CD1c-positive myeloid dendritic cell (primary cell): ENCODE data around the gene BTBD9.
"Not testable (repeated sequence)": the region's sequence is repeated elsewhere in the genome, so short reads cannot be mapped to it uniquely, and the experiment has no call there.

Experiments used
- DNase-seq: peaks from one replicate; pipeline ENCODE4 v3.0.0-alpha.2; 2016; ENCODE audit errors: extremely low spot score

The BTBD9 gene

DNA sequence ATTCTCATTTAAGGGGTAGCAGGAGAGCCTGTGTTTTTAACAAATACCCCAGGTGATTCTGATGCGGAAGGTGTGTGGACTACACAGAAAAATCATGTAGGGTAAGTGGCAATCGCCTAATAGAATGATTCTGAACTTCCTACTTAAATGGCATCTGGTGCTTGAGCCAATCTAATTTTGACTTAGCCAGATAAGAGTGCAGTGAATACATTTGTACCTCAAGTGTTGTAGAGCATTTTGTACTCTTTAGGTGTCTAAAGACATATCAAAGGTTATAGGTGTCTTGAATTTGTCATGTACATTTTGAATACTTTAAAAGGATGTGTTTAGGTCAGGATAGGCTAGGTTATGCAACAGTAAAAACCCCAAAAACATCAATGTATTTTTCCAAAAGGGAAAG, 10.0 kb upstream of the BTBD9 start:
- DNase-seq = no peak

DNA sequence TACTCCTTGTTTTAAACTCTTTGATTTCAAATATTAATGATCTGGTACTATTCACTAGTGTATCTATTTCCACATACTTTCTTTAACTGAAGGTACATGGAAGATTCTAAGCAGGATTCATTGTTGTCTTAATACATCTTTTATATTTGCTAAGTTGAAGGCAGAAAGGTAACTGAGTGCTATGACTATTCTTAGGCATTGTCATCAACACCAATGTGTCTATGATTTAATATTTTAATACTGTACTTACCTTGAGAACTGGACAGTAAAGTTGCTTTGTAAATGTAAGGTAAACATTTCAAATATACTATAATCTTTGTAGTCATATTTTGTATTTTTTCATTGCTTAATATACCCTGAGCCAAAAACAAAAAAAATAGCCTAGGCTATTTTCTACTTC, 8.9 kb upstream of the BTBD9 start:
- no peak for DNase-seq

DNA sequence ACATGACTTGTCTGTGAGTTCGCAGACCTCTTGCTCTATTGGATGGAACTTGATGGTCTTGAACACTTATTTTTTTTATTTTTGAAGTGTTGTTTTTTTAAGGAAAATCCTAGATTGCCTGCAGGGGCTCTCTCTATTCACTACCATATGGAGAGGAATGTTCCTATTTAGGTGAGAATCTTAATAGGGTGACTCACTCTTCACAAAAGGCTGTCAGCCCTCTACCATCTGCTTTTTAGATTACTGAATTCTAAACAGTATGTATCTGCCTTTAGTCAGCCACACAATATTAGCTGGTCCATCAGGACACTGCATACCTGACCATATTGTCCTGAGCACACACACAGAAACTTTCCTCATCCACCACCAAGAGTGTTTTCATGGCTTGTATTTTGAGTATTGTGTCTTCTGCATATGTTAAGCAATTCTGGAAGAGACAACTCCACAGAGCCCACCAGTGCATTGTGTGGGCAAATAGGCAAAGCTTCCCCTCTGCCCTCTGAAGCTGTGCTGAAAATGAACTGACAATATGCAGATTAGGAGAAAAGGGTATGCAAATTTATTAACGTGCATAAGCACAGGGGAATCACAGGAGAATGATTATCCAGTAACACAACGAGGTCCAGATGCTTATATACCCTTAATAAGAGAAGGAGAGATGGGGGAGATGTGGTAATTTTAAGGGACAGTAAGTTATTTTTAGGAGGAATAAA, 6.6 kb upstream of the BTBD9 start:
- no peak for DNase-seq

DNA sequence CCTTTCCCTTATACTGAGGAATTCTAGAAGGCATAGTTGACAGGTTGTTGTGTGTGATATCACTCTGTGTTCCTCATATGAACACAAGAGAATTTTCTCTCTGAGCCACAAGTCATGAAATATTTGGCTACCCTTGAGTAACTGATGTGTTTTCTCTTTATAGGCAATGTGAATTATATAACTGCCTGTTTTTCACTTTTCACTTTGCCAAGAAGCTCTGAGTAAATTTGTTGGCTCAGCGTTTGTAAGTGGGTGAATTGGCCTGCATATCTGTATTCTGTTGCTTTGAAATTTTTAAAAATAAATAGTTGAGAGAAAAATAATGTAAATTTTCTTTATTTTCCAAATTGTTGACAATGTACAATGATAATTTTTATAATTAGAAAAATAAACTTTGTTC, 5.2 kb upstream of the BTBD9 start:
- DNase-seq = no peak

DNA sequence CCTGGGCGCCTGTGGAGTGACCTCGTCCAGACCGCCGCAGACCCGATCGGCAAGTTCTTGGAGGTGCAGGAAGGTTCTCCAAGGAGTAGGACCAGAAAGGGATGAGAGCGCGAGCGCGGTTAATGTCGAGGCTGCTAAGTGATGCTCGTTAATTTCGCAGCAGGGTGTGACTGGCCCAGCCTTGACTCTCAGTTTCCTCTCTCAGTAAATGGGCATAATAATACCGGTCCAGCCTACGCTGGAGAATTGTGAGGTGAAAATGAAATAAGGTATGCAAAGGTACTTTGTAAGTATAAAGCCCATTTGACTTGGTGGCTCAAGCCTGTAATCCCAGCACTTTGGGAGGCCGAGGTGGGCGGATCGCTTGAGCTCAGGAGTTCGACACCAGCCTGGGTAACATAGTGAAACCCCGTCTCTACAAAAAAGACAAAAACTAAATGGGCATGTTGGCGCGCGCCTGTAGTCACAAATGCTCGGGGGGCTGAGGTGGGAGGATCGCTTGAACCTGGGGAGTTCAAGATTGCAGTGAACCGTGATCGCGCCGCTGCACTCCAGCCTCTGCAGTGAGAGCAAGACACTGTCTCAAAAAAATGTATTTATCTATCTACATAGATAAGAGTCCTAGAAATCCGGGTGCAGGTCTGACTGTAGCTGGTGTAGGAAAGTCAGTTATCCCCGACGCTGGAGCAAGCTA, 634 bp upstream of the BTBD9 start:
- DNase-seq = no peak

DNA sequence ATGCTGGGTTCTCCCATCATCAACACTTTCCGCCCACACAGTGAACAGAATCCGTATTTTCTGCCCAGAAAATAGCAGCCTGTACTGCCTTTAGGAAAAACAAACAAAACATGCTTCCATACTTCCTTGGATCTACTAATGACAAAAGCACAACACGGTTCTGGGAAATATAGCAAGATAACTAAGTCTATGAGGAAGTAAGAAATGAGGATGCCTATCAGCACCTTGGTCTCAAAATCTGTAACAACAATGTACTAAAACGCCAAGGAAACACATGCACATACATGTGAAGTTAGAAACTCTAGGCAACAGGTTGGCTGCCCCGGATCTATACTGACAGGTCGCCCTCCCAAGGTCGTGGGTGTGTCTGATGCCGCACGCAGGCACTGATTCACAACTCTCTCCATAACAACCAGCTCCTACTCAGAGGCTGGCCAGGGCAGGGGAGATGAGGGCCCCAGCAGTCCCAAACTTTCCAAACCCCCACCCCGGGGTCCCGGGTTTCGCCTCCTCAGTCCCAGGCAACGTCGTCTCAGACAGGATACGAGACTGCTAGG, 710 bp downstream of the BTBD9 start:
- peak; percentile 56 for DNase-seq

DNA sequence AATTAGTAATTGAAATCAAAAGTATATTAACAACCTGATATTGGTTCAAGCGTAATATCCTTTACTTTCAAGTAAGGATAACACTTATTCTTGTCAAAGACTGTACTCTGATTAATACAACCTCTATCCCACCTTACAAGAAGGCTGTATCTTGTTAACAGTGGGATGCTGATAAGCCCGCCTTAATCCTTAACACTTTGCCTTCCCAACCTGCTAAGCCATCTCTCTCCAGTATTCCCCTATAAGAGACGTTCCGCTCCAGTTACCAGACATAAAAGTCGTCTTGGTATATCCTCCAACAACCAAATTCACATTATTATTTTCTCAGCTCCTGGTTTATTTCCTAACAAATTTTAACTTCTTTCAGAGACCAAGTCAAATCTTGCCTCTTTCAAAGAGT, 2.0 kb downstream of the BTBD9 start:
- DNase-seq = no peak

DNA sequence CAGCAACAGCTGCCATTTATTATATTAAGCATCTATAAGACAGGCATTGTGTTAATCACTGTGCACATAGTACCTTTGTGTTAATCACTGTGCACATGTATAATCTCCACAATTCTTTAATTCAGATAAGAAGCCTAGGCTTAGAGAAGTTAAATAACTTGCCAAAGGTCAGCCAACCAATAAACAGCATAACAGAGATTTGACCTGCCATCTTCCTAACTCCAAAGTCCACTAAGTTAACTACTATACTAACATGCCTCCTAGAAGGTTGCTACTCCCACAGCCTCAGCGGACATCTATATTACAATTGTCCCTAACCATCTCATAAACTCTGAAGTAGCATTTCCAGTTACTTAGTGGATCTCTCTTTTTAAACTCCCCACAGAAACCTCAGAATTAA, 3.7 kb downstream of the BTBD9 start:
- DNase-seq = no peak

DNA sequence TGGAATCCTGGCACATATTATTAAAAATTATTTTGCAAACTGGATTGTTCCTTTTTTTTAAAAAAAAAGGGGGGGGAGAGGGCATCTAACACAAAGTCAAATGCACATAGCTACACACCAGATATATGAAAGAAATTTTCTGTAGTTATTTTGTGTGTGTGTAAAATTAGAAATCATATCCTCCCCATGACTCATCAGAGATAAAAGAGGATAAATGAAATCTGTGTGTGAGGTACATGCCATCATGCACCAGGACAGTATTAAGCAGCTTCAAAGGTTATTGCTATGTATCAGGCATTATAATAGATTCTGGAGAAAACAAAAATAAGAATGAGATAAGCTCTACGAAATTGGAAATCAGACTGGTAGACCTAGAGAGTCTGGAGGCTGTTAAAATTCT, 5.2 kb downstream of the BTBD9 start:
- DNase-seq = no peak

DNA sequence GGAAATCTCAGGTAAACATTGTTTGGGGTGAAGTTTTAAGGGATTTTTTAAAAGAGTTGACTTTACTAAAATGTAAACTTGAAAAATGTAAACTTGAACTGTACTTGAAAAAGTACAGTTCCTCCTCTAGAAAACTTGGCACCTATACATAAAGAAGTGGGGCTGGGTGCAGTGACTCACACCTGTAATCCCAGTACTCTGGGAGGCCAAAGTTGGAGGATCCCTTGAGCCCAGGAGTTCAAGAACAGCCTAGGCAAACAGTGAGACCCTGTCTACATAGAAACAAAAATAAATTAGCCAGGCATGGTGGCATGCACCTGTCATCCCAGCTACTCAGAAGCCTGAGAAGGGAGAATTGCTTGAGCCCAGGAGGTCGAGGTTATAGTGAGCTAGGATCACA, 7.2 kb downstream of the BTBD9 start:
- no peak for DNase-seq

DNA sequence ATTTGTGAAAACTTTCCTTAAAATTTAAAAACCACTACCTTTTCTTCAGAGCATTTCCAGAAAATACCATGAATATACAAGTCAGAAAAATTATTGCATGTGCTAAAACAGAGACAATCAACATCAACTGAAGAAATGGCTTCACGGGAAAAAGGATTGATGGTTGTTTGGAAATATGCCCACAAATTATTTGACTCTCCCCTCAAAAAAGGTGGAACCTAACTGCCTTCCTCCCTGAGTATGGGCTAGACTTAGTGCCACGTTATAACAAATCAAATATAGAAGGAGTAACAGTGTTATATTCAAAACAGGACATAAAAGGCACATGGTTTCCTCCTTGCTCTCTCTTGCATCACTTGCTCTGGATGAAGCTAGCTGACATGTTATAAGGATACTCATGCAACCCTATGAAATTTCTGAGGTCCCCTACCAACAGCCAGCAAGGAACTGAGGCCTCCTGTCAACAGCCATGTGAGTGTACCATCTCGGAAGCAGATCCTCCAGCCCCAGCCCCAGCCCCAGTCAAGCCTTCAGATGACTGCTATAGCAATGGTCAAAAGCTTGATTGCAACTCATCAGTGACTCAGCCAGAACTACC, 8.4 kb downstream of the BTBD9 start:
- no peak for DNase-seq

DNA sequence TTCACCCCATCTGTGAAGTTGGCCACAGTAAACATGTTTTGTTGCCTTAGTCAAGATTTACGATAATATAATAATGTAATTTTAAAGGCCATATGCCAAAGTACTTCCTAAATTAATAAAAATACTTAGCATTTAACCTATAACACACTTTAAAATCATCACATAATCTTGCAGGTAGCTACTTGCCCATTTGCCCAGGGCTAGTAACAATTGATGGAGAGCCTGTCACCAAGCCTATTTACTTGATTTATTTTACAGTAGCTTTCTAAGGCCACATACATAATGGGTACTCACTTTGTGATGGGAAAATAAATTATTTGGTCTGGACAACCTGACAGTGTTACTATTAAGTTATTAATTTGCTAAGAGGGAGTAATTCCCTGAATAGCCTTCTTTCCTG, 14.5 kb downstream of the BTBD9 start:
- DNase-seq = no peak

DNA sequence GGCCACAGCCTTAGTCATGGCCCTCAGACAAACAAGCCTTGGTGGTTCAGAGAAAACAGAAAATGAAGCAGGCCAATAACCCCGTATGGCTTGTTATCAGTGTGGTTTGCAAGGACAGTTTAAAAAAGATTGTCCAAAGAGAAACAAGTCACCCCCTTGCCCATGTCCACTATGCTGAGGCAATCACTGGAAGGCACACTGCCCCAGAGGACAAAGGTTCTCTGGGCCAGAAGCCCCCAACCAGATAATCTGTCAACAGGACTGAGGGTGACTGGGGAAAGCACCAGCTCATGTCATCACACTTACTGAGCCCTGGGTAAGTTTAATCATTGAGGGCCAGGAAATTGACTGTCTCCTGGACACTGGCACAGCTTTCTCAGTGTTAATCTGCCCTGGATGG, 20.4 kb downstream of the BTBD9 start:
- DNase-seq = not testable (repeated sequence)

DNA sequence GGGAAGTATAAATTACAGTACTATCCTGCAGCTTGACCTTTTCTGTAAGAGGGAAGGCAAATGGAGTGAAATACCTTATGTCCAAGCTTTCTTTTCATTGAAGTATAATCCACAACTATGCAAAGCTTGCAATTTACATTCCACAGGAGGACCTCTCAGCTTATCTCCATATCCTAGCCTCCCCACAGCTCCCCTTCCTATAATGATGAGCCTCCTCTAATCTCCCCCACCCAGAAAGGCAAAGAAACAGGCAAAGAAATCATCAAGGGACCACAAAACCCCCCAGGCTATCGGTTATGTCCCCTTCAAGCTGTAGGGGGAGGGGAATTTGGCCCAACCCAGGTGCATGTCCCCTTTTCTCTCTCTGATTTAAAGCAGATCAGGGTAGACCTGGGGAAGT, 21.4 kb downstream of the BTBD9 start:
- DNase-seq = not testable (repeated sequence)

DNA sequence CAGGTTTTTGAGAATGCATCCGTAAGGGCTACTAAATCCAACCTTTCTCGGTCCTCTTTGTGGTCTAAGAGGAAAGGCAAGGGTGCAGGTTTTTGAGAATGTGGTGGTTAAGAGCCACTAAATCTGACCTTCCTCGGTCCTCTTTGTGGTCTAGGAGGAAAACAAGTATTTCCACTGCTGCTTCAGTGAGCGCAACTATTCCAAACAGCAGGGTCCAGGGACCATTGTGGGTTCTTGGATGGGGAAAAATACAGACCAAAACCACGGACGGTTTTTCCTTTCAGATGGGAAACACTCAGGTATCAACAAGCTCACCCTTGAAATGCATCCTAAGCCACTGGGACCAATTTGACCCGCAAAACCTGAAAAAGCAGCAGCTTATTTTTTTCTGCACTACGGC, 21.9 kb downstream of the BTBD9 start:
- DNase-seq = no peak

DNA sequence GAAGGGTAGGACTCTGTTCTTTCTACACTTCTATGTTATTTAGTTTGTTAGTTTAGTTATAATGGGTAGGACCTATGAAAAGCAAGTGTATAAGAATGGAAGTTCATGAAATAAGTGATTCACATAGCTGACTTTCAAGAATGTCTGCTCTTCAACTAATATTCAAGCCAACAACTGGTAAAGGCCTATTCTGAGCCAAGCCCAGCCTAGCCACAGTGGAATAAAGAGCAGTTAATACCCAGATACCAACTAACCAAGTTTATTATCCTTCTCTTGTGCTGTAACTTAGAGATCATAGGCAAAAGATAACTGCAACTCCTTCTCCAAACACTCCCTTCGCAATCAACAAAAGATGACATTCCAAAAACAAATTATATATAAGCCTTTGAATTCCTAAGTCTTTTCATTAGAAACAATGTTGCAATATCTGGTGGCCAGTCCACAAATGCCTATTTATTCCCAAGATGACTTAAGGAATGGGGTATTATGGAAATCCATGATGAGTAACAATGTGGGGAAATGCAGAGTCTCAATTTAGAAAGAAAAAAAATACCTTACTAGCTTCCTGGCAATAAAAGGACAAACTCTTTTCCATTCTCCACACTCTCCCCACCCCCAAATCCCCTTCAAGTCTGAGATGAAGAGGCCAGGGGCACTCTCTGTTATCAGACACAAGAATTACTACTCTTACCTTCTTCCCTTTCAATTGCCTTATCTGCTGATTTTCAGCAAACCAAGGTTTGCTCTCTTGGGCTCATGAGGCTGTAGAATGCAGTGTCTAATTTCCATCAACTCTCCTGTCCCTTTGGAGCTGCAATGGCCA, 27.4 kb downstream of the BTBD9 start:
- no peak for DNase-seq

DNA sequence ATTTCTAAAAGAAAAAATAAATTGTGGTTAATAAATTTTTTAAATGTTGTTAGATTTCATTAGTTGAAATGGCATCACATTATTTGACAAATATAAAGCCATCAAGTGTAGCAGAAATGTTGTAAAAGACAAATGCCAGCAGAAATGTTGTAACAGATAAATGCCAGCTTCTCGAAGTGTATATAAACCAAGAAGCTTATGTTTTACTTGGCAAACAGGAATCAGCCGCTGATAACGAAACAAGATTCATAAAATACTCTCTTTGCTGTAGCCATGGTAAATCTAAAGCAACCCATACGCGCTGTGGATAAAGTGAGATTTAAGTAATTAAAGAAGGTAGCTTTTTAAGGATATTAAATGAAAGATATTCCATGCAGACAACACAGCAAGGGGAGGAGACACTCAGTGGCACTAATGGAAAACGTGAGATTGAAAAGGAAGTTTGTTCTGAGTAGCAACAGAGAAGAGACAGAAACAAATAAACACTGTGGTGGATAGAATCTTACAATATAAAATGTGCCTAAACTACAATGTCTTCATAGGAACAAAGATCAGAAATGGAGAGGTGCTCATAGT, 29.6 kb downstream of the BTBD9 start:
- no peak for DNase-seq

DNA sequence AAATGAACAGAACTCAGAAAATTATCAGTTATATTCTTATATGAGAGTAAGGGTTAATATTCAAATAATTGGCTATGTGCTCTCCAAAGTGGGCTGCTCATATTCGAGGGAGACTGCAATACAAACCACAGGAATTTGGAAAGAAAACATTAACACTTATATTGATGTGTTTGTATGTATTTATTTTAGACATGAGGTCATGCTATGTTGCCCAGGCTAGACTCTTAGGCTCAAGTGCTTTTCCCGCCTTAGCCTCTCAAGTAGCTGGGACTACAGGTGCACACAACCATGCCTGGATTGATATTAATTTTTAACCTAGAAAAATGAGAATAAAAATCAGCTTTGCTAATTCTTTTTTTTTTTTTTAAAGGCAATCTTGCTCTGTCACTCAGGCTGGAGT, 35.0 kb downstream of the BTBD9 start:
- no peak for DNase-seq

DNA sequence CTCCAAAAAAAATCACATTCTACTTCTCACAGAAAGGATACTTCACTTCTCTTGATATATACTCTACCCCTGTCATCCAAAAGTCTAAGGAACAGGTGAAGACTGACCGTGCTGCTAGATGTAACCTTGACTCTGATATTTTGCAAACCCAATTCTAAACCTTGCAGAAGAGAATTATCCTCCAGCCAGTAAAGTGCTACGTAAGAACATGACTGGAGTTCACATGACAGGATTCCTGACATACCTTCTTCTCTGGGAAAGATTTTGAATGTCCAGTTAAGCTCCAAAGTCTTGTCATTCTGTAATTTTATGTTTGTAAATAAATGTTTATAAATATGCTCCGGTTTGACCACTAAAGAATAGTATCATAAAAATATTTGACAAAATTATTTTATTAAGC, 35.8 kb downstream of the BTBD9 start:
- DNase-seq = no peak

DNA sequence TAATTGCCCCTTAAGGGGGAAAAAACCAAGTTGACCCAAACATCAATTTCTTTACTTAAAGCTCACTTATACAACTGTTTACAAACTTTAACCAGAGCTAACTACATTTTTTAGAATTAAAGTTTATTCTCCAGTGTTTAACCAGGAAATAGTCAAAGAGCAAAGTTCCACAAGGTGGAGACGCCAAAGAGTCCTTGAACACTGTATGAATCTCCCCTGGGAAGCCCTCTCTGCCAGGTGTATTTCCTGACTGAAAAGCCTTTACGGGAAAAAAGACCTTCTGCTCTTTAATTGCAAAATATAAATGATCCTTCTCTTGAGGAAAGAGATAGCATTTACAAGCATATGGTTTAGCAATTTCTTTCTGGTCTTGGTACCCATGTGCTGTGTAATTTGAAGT, 36.2 kb downstream of the BTBD9 start:
- DNase-seq = no peak

DNA sequence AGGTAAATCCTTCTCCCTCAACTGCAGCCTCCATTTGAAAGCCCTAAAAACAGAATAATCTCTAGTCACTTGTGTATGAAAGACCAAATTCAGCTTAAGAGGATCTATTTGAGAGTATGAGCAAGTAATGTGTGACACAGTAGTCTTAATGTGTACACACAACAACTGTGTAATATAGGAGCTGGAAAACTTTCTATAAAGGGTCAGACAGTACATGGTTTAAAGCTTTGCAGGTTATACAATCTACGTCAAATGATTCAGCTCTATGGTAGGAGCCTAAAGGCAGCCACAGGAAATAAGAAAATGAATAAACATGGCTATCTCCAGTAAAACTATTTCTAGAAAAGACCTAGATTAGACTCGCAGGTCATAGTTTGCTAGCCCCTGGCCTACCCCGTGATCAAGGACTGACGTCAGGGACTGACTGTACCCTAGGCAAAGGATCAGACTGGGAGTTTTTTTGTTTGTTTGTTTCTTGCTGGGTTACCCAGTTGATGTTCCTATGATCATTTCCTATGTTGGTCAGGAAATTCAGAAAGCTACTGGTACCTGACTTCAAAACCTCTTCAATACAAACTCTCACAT, 39.7 kb downstream of the BTBD9 start:
- no peak for DNase-seq
